ENCODE results near the gene PCSK6.

PCSK6 gene

GRCh38 chr15:101431301-101431700 is 58.2 kb downstream of the PCSK6 start:
- H3K27me3 ChIP-seq (replicated peaks) = peaks cover 4% of the 10 kb centered on the region
- no peak for DNase-seq
- H3K27ac ChIP-seq = no peak overlapping the region
- in situ Hi-C loops (cut with HindIII; ENCODE audit: low pct_ligation_motif_present, low sequenced_read_pairs) = no loop called here
- H3K36me3 ChIP-seq (replicated peaks) = no peaks in the 10 kb centered on the region
- no peak for TF ChIP-seq CTCF (IDR thresholded peaks at IDR 0.05; ENCODE audit: low read depth, low read length, missing control alignments)
- no peak overlapping the region for H3K4me3 ChIP-seq (ENCODE audit: low read depth, low read length)

GRCh38 chr15:101429646-101430045 is 59.9 kb downstream of the PCSK6 start:
- in situ Hi-C loops (cut with HindIII; ENCODE audit: low pct_ligation_motif_present, low sequenced_read_pairs) = no loop called here
- TF ChIP-seq CTCF (IDR thresholded peaks at IDR 0.05; ENCODE audit: low read depth, low read length, missing control alignments) = no peak
- H3K4me3 ChIP-seq (ENCODE audit: low read depth, low read length) = no peak overlapping the region
- DNase-seq = no peak
- H3K36me3 ChIP-seq (replicated peaks) = no peaks in the 10 kb centered on the region
- H3K27me3 ChIP-seq (replicated peaks) = peaks cover 4% of the 10 kb centered on the region
- H3K27ac ChIP-seq = no peak overlapping the region

- no peak overlapping the region for H3K4me3 ChIP-seq (ENCODE audit: low read depth, low read length)
- in situ Hi-C loops (cut with HindIII; ENCODE audit: low pct_ligation_motif_present, low sequenced_read_pairs) = no loop called here
These were observed 60.3 kb downstream of the PCSK6 start for GRCh38 chr15:101429191-101429590.

GRCh38 chr15:101428758-101429157 is 60.7 kb downstream of the PCSK6 start:
- Histone ChIP-seq H3K4me3 (ENCODE audit: low read depth, low read length) (no peak overlapping the region), H3K27ac (no peak overlapping the region), H3K36me3 (replicated peaks) (no peaks in the 10 kb centered on the region), H3K27me3 (replicated peaks) (peaks cover 4% of the 10 kb centered on the region)
- in situ Hi-C loops (cut with HindIII; ENCODE audit: low pct_ligation_motif_present, low sequenced_read_pairs) = no loop called here
- TF ChIP-seq CTCF (IDR thresholded peaks at IDR 0.05; ENCODE audit: low read depth, low read length, missing control alignments) = no peak
- DNase-seq = no peak

More at GRCh38 chr15:101429191-101429590, 60.3 kb downstream of the PCSK6 start:
- Histone ChIP-seq H3K27ac (no peak overlapping the region), H3K27me3 (replicated peaks) (peaks cover 4% of the 10 kb centered on the region), H3K36me3 (replicated peaks) (no peaks in the 10 kb centered on the region)
- TF ChIP-seq CTCF (IDR thresholded peaks at IDR 0.05; ENCODE audit: low read depth, low read length, missing control alignments) = no peak
- no peak for DNase-seq

- no peak for TF ChIP-seq CTCF (IDR thresholded peaks at IDR 0.05; ENCODE audit: low read depth, low read length, missing control alignments)
- no peak overlapping the region for H3K4me3 ChIP-seq (ENCODE audit: low read depth, low read length)
- H3K36me3 ChIP-seq (replicated peaks) = no peaks in the 10 kb centered on the region
- DNase-seq = no peak
- H3K27ac ChIP-seq = no peak overlapping the region
- in situ Hi-C loops (cut with HindIII; ENCODE audit: low pct_ligation_motif_present, low sequenced_read_pairs) = no loop called here
- peaks cover 4% of the 10 kb centered on the region for H3K27me3 ChIP-seq (replicated peaks)
These were observed 61.7 kb downstream of the PCSK6 start for GRCh38 chr15:101427606-101428487.

Measured in brain microvascular endothelial cell (primary cell).